Parathyroid adenoma (tissue), 2 donors: Measurements from ENCODE around the gene PRICKLE2.

Experiments used
- H2AFZ ChIP-seq: fragments of 300-600 bp; sonication (generic); one replicate; pipeline ENCODE4 v1.7.0; 2017; ENCODE audit warnings: antibody characterized with exemption, mild to moderate bottlenecking
- H3K27ac ChIP-seq: fragments of 300-600 bp; sonication (generic); one replicate; pipeline ENCODE4 v1.7.0; 2017
- H3K27me3 ChIP-seq: fragments of 300-600 bp; sonication (generic); one replicate; pipeline ENCODE4 v1.7.0; 2017; ENCODE audit warnings: low read length; ENCODE audit not compliant: control insufficient read depth, insufficient read depth
- H3K36me3 ChIP-seq: fragments of 300-600 bp; sonication (generic); one replicate; pipeline ENCODE4 v1.7.0; 2017; ENCODE audit warnings: low read length; ENCODE audit not compliant: control insufficient read depth, insufficient read depth
- H3K4me1 ChIP-seq: fragments of 300-600 bp; sonication (generic); one replicate; pipeline ENCODE4 v1.7.0; 2017; ENCODE audit warnings: control low read depth
- H3K4me2 ChIP-seq: fragments of 300-600 bp; sonication (generic); one replicate; pipeline ENCODE4 v1.7.0; 2017; ENCODE audit warnings: low read length
- H3K4me3 ChIP-seq: fragments of 300-600 bp; sonication (generic); one replicate; pipeline ENCODE4 v1.7.0; 2017; ENCODE audit warnings: low read depth, low read length
- H3K79me2 ChIP-seq: fragments of 300-600 bp; sonication (generic); one replicate; pipeline ENCODE4 v1.7.0; 2017; ENCODE audit warnings: control low read depth
- H3K9ac ChIP-seq: fragments of 300-600 bp; sonication (generic); one replicate; pipeline ENCODE4 v1.7.0; 2017; ENCODE audit warnings: mild to moderate bottlenecking
- H3K9me3 ChIP-seq: fragments of 300-600 bp; sonication (generic); one replicate; pipeline ENCODE4 v1.7.0; 2017; ENCODE audit warnings: low read length; ENCODE audit not compliant: control insufficient read depth
- CTCF ChIP-seq: fragments of 300-600 bp; sonication (generic); IDR thresholded peaks from one replicate; pipeline ENCODE4 v1.7.0; 2017; ENCODE audit warnings: antibody characterized with exemption, mild to moderate bottlenecking
- donor health status: primary hyperparathyroidism.

The PRICKLE2 gene

GRCh38 chr3:64242435-64242834 is 17.2 kb upstream of the PRICKLE2 start:
- Histone ChIP-seq H3K27me3 (no peaks in the 10 kb centered on the region), H3K27ac (no peak overlapping the region), H3K4me1 (no peaks in the 10 kb centered on the region), H3K79me2 (no peaks in the 10 kb centered on the region), H2AFZ (no peak overlapping the region), H3K9me3 (no peaks in the 10 kb centered on the region), H3K36me3 (no peaks in the 10 kb centered on the region), H3K4me3 (no peak overlapping the region), H3K4me2 (no peak overlapping the region), H3K9ac (no peak overlapping the region)
- TF ChIP-seq CTCF, result no peak

DNA sequence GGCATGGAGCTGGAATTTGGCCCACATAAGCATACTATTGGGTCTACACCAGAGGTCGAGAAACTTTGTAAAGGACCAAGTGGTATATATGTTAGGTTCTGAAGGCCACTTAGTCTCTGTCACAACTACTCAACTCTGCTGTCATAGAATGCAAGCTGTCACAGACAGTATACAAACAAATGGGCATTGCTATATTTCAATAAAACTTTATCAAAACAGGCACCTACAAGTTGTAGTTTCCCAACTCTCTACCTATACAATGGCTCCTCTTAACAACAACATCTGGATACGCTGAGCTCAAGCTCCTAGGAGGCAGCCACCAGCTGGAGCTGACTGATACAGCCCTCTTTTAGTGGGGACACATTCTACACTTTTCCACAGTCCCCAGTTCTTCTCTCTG is 15.7 kb upstream of the PRICKLE2 start:
- Histone ChIP-seq H3K79me2 (no peaks in the 10 kb centered on the region), H3K27me3 (no peaks in the 10 kb centered on the region), H3K4me1 (no peaks in the 10 kb centered on the region), H3K9me3 (no peaks in the 10 kb centered on the region), H3K36me3 (no peaks in the 10 kb centered on the region), H2AFZ (no peak overlapping the region), H3K27ac (no peak overlapping the region), H3K4me2 (no peak overlapping the region), H3K4me3 (no peak overlapping the region), H3K9ac (no peak overlapping the region)
- no peak for TF ChIP-seq CTCF

GRCh38 chr3:64240396-64240795 is 15.1 kb upstream of the PRICKLE2 start:
- no peak overlapping the region for H3K27ac ChIP-seq
- no peak overlapping the region for H3K9ac ChIP-seq
- no peak overlapping the region for H3K4me2 ChIP-seq
- H3K79me2 ChIP-seq, result no peaks in the 10 kb centered on the region
- H3K4me1 ChIP-seq, result no peaks in the 10 kb centered on the region
- H2AFZ ChIP-seq, result no peak overlapping the region
- no peak overlapping the region for H3K4me3 ChIP-seq
- H3K9me3 ChIP-seq, result no peaks in the 10 kb centered on the region
- no peaks in the 10 kb centered on the region for H3K36me3 ChIP-seq
- no peaks in the 10 kb centered on the region for H3K27me3 ChIP-seq
- TF ChIP-seq CTCF, result no peak

- H3K4me2 ChIP-seq, result no peak overlapping the region
- no peak overlapping the region for H3K9ac ChIP-seq
- no peak overlapping the region for H2AFZ ChIP-seq
- TF ChIP-seq CTCF, result no peak
- no peak overlapping the region for H3K4me3 ChIP-seq
- no peaks in the 10 kb centered on the region for H3K27me3 ChIP-seq
- H3K4me1 ChIP-seq, result no peaks in the 10 kb centered on the region
- no peaks in the 10 kb centered on the region for H3K36me3 ChIP-seq
- no peaks in the 10 kb centered on the region for H3K79me2 ChIP-seq
- H3K9me3 ChIP-seq, result no peaks in the 10 kb centered on the region
- no peak overlapping the region for H3K27ac ChIP-seq
Measured at GRCh38 chr3:64239841-64240240, 14.6 kb upstream of the PRICKLE2 start.

DNA sequence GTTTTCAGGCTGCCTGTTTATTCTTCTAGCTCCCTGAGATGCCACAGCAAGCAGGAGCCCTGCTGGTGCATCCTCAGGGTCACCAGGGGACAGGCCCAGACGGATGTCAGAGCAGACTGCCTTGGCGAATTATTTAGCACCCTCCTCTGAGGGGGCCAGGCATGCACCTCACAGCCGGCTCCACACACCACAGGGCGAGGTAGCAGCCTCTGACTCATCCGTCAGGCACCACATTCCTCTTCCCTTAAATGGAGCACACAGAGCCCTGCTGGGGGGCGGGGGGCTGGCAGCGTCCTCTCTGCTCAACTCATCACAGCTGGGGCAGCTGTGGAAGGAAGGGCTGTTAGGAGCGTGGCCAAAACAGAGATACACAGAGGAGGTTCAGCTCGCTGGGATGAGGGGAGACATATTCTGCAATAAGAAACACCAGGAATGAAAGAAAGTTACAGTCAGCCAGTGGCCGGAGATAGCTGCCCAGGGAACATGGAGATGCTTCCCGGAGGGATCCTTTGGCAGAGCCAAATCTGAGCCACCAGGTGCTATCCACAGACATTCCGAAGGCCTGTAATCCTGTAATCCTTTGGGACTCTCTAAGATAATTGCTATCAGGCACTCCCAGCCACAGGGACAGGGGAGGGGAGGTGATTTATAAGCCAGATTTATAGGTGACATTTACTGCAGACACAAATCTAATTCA is 13.9 kb upstream of the PRICKLE2 start:
- Histone ChIP-seq H2AFZ (no peak overlapping the region), H3K36me3 (no peaks in the 10 kb centered on the region), H3K4me2 (no peak overlapping the region), H3K79me2 (no peaks in the 10 kb centered on the region), H3K4me3 (no peak overlapping the region), H3K9ac (no peak overlapping the region), H3K9me3 (no peaks in the 10 kb centered on the region), H3K27ac (no peak overlapping the region), H3K27me3 (no peaks in the 10 kb centered on the region), H3K4me1 (no peaks in the 10 kb centered on the region)
- TF ChIP-seq CTCF, result no peak
